EH (cell line): ENCODE measurements around the gene LIPE.
A peak's percentile ranks its signal among the peaks of the same experiment; 100 is the strongest.

Source experiments
- DNase-seq: peaks from one replicate; pipeline ENCODE4 v3.0.0-alpha.2; 2015; ENCODE audit warnings: low read depth

The LIPE gene

DNA sequence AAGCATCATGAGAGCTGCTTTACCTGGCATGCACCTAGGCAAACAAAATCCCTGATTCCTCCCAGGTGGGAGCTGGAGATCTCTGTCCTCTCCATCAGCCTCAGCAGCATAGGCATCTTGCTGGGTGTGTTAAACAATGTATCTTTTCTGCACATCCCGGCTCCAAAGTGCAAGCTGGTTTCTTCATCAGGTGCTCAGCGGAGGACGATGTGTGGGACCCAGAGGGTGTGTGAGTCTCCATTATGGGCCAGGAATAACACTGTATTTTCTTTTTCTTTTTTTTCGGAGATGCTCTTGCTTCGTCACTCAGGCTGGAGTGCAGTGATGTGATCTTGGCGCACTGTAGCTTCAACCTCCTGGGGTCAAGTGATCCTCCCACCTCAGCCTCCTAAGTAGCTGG, 47.0 kb downstream of the LIPE start:
- DNase-seq, result no peak

DNA sequence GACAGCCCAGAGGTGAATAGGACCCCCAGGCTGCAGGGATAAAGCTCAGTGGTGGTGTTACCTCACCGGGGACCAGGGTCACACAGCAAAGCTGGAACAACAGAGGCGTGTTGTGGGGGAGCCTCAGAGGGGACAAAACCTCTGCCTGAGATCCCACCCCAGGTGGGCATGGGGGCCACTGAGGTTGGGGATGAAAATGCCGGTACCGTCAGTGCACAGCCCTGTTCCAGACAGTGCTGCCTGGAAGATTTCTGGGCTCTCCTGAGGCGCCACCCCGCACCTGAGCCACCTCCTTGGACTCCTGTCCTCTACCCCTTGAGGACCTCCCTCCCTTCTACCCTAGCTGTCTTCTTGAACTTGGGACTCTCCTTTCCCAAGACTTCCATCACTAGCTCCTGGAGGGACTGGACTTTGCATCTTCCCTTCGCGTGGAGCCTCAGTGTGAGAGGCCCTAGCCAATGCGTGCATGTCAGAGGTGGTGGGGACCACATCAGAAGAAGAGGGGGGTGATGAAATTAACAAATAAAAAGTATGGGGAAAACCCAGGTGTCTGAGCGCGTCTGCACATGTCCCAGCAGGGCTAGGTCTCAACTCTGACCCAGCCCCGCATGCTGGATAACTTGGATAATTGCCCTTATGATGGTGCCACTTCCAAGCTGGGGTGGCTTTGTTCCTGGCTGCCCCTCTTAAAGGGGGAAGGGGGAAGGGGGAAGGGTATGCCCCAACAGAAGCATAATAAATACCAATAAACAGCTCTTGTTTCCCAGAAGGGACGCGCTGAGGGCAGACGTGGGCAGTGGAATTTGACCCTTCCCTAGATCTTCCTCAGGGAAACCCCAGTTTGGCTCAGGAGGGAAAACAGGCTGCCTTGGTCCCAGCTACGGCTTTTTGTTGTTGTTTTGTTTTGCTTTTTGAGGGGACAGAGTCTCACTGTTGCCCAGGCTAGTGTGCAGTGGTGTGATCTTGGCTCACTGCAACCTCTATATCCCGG, 48.7 kb downstream of the LIPE start:
- DNase-seq, result no peak

DNA sequence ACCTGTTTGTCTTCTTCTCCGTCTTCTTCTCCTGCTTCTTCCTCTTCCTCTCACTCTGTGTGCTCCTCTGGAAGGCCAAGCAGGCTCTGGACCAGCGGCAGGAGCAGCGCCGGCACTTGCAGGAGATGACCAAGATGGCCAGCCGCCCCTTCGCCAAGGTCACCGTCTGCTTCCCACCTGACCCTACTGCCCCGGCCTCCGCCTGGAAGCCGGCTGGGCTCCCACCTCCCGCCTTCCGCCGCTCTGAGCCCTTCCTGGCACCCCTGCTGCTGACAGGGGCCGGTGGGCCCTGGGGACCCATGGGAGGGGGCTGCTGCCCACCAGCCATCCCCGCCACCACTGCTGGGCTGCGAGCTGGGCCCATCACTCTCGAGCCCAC, 51.0 kb downstream of the LIPE start:
- no peak for DNase-seq

DNA sequence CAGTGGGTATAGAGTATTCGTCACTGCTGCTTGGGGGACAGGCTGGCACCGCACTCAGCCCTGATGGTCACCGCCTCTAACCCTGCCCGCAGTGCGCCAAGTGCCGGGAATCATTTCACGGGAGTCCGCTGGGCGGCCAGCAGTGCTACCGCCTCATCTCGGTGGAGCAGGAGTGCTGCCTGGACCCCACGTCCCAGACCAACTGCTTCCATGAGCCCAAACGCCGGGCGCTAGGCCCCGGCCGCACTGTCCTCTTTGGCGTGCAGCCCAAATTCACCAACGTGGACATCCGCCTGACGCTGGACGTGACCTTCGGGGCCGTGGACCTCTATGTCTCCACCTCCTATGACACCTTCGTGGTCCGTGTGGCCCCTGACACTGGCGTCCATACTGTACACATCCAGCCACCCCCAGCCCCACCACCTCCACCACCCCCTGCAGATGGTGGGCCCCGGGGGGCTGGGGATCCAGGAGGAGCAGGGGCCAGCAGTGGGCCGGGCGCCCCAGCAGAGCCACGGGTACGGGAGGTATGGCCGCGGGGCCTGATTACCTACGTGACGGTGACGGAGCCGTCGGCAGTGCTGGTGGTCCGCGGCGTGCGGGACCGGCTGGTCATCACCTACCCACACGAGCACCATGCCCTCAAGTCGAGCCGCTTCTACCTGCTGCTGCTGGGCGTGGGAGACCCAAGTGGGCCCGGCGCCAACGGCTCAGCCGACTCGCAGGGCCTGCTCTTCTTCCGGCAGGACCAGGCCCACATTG, 51.6 kb downstream of the LIPE start:
- DNase-seq, result no peak

DNA sequence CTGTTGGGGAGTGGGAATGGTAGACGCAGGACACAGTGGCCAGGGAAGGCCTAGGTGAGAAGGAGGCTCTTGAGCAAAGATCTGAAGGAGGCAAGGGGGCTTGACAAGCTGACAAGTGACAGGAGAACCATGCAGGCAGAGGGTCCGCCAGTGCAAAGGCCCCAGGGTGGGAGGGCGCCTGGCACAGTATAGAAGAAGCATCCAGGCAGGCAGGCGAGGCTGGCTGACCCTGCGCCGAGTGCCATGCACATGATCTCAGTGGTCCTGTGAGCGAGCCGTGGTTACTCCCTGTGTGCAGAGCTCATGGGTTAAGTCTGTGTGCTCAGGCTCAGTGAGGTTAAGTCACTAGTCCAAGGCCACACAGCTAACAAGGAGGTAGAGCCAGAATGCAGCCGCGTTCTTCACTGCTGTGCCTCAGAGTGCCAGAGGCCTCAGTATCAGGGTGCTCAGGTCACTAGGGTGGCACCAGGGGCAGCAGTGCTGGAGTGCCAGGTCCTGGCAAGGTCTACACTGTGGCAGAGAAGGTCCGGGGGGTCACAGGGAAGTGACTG, 52.3 kb downstream of the LIPE start:
- no peak for DNase-seq

DNA sequence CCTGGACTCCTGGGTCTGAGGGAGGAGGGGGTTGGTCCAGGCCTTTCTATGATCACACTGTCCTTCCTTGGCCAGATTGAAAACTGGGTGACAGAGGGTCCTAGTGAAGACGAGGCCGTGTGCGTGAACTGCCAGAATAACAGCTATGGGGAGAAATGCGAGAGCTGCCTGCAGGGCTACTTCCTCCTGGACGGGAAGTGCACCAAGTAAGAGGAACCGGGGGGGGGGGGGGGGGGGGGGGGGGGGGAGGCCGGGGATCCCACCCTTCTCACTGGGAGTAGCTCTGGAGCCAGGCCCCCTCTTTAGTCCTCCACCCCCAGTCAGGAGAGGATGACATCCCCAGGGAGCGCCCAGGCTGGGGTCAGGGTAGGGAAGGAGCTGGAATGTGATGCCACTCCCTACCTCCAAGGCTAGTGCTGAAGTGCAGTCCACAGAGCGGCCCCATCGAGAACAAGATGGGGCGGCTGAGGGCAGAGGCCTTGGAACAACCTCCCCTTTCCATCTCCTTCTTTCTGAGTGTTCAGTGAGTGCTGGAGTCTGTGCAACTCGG, 56.5 kb downstream of the LIPE start:
- DNase-seq, result no peak

DNA sequence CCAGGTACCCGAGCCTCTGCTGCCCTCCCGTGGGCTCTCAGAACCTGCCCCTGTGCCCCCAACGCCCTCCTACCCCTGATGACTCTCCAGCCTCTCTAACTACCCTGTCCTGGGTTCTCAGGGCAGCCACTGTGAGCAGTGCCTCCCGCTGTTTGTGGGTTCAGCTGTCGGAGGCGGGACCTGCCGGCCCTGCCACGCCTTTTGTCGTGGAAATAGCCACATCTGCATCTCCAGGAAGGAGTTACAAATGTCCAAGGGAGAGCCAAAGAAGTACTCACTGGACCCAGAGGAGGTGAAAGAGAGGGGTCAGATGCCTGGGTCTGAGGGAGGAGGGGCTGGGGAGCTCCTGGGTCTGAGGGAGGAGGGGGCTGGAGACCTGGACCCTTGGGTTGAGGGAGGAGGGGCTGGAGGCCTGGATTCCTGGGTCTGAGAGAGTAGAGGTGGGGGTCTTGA, 57.1 kb downstream of the LIPE start:
- DNase-seq, result no peak

DNA sequence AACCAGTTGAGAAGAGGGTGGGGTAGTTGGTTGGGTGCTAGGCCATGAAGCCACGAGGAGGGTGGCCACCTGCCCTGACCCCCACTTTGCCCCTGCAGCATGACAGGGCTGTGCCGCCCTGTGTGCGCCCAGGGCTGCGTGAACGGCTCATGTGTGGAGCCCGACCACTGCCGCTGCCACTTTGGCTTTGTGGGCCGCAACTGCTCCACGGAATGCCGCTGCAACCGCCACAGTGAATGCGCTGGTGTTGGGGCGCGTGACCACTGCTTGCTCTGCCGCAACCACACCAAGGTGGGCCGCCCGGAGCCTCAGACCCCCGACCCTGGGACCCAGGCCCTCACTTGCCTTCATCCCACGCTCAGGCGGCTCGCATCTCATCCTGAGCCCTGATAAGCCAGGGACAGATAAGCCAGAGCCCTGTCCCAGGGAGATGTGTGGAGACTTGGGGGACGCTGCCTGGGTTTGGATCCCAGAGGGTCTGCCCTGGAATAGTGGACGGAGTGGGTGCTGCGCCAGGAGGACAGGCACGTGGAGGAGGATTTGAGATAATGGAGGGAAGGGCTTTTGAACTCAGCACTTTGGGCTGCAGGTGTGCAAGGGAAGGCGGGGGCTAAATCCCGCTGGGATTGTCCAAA, 57.6 kb downstream of the LIPE start:
- DNase-seq, result no peak

DNA sequence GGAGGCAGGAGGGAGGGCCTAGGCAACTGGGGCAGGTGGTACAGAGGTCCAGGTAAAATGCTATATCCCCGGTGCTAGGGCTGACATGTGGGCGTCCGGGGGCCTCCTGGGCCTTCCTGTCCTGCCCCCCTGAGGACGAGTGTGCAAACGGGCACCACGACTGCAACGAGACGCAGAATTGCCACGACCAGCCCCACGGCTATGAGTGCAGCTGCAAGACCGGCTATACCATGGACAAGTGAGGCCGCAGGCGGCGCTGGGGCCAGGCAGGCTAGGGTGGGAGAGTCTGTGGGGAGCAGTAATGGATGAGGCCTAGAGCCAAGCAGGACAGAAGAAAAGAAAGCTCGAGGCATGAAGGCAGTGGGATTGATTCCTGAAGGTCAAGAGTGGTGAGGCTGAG, 58.4 kb downstream of the LIPE start:
- no peak for DNase-seq

DNA sequence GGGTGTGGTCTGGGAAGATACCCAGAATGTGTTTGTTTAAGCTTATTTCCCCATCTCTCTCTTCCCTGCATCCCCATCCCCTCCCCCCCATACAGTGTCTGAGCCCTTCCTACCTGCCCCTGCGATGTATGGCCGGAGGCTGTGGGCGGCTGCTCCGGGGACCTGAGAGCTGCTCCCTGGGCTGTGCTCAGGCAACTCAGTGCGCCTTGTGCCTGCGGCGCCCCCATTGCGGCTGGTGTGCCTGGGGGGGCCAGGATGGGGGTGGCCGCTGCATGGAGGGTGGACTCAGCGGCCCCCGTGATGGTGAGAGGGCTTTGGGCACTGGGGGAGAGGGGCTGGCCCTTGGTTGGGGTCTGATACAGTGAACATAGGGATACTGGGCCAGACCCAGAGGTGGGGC, 58.8 kb downstream of the LIPE start:
- no peak for DNase-seq

DNA sequence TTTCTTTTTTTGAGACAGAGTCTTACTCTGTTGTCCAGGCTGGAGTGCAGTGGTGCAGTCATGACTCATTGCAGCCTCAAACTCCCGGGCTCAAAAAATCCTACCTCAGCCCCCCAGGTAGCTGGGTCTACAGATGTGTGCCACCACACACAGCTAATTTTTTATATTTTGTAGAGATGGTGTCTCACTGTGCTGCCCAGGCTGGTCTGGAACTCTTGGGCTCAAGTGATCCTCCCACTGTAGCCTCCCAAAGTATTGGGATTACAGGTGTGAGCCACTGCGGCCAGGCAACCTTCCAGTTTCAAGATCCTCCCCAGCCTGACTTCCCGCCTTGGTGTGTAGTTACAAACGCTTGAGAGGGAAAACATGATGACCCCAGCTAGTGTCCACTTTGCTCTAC, 59.3 kb downstream of the LIPE start:
- DNase-seq, result no peak

DNA sequence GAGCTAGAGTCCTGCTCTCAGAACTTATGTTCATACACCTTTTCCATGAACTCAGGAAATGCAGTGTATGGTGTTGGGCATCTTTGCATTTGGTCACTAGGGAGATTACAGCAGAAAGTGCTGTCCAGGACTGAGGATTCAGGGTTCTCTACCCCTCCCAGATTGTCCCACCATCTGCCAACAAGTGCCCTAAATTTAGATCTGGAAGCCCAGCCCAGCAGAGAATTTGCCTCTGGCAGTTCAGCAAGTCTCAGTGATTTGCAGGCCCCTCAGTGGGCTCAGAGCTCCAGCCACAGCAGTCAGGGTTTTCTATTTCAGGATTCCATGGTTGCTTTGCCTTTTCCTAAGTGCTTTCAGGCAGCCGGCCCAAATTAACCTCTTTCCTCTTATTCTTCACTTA, 60.5 kb downstream of the LIPE start:
- peak; percentile 41 for DNase-seq

DNA sequence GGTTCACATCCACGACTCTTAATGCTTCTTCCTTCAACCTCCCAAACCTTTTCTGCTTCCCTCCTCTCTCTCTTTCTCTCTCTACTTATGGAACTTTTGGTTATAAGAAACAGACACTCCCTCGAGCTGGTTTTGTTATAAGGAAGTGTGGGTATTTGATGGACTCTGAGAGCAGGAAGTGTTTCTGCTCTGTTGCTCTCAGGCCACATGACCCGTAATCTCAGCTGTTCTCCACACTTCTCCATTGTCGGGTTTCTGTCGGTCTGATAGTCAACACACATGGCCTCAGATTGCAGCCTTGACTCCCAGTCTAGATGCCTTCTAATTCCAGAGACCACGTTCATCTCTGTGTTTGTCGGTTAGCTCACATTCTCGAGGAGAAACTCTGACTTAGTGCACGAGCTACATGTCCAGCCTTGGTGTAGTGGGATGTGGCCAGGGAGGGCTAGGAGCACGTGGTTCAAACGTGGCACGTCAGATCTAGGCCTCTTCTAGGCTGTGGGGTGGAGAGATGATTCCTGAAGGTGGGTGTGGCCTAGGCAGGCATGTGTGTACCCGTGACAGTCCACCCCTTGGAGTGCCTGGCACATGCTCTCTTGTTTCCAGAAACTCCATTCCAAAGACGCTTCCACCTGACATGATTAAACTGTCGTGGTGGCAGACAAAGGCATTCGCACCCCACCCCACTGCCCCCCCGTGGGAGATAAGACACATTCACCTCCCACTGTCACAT, 63.4 kb downstream of the LIPE start:
- no peak for DNase-seq

DNA sequence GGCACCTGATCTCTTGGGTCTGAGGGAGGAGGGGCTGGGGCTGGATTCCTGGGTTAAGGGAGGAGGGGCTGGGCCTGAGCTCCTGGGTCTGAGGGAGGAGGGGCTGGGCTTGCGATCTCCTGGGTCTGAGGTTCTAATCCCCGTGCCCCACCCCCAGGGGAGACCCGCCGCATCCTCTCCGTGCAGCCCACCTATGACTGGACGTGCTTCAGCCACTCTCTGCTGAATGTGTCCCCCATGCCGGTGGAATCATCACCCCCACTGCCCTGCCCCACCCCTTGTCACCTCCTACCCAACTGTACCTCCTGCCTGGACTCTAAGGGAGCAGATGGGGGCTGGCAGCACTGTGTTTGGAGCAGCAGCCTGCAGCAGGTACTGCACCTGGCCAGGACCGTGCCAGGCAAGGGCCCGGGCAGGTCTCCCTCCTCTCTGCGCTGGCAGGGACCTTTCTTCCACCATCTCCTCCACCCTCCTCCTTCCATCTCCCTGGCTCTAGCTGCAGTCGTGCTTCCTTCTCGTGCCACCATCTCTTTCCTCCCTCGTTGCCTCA, 64.2 kb downstream of the LIPE start:
- no peak for DNase-seq

DNA sequence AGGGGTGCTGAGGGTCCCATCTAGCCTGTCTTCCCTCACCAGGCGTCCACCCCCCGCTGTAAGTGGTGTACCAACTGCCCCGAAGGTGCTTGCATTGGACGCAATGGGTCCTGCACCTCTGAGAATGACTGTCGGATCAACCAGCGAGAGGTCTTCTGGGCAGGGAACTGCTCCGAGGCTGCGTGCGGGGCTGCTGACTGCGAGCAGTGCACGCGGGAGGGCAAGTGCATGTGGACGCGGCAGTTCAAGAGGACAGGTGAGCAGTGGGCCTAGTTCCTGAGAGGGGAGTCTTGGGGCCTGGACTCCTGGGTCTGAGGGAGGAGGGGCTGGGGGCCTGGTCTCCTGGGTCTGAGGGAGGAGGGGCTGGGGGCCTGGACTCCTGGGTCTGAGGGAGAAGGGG, 64.8 kb downstream of the LIPE start:
- no peak for DNase-seq

DNA sequence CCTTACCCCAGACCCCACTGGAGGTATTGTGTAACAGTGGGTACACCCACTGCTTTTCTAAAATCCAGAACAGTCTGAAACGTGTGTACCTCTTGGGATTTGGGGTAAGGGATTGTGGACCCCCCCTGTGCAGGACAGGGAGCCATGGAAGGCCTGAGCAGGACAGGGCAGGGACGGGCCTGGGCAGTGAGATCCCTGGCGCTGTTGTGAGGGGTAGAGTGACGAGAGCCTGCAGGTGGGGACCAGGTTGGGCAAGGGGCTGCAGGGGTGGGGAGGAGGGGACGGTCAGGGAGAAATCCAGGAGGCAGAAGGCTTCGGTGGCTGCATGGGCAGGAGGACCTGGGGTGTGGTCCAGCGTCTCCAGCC, 65.7 kb downstream of the LIPE start:
- DNase-seq, result no peak

DNA sequence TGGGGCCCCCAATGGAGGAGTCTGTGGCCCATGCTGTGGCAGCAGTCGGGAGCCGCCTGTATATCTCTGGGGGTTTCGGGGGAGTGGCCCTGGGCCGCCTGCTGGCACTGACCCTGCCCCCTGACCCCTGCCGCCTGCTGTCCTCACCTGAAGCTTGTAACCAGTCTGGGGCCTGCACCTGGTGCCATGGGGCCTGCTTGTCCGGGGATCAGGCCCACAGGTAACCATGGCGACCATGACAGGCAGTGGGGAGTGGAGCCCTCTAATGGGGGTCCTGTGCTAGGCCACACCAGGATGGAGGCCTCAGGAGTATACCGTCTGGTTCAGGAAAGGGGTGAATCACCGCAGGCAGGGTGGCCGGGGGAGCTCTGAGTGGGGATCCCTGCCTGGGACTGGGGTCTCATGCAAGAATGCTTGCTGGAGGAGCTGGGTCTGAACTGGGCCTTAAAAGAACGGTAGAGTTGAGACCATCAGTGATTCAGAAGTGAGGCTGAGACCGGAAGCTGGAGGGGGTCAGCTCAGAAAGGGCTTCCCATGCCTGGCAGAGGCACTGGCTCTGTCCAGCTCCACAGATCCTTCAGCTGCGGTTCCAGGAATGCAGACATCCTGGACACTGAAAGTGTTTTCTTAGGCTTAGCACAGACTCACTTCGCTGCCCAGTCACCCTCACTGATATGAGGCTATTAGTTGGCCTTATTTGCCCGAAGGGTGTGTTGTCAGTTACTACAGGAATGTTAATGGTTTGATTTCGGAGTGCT, 66.2 kb downstream of the LIPE start:
- peak; percentile 16 for DNase-seq

DNA sequence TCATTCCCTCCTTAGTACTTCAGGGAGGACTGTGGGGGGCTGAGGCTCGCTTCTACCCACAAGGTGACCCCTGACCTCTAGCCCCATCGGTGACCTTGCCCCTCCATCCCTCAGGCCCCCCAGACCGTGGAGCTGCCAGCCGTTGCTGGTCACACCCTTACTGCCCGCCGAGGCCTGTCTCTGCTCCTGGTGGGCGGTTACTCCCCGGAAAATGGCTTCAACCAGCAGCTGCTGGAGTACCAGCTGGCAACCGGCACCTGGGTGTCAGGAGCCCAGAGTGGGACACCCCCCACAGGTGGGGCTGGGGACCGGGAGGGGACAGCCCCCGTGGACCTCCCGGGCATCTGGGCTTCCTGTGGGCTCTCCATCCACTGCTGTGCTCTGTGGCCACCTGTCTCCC, 69.9 kb downstream of the LIPE start:
- no peak for DNase-seq

DNA sequence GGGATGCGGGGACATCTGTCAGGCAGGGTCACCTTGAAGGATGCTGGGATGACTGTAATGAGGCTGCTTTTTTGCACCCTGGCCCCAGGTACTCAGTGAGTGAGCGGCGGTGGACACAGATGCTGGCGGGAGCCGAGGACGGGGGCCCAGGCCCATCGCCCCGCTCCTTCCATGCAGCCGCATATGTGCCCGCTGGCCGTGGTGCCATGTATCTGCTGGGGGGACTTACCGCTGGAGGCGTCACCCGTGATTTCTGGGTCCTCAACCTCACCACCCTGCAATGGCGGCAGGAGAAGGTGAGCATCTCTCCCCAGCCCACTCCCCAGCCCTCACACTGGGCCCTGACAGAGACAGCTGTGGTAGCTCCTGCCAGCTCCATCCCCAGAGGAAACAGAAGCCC, 70.5 kb downstream of the LIPE start:
- no peak for DNase-seq

DNA sequence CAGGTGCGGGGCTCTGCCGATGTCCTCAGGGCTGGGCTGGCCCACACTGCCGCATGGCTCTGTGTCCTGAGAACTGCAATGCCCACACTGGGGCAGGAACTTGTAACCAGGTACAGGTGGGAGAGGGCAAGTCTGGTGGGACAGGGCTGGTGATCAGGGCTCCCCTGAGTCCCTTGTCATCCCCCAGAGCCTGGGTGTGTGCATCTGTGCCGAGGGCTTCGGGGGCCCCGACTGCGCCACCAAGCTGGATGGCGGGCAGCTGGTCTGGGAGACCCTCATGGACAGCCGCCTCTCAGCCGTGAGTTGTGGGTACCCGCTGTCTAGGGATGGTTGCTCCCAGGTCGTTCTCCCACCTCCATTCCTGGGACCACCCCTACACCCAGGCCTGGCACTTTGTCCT, 71.3 kb downstream of the LIPE start:
- no peak for DNase-seq
